Gastroesophageal sphincter (tissue), 4 donors: ENCODE results near the gene GMDS. TPM values are rescaled to one million over a fixed set of nuclear protein-coding genes. Genes with fewer than 3 reads are reported as not detected.

Experiments used
- ATAC-seq: fragments of 150-250 bp; one replicate; pipeline ENCODE4 v1.9.1; 2016; ENCODE audit warnings: mild to moderate bottlenecking, moderate library complexity
- H3K27ac ChIP-seq, 4 donors: fragments of 200-600 bp; sonication (generic) in 3 of 4; 1 replicate in 3 of 4; 2 replicates in 1 of 4; pipeline ENCODE4 v1.5.1; 2016 to 2019
- H3K27me3 ChIP-seq: fragments of 200-600 bp; sonication (generic); one replicate; pipeline ENCODE4 v1.5.1; 2019
- H3K36me3 ChIP-seq, 2 donors: fragments of 200-600 bp; sonication (generic); one replicate each; pipeline ENCODE4 v1.5.1; 2019; ENCODE audit warnings: control low read depth in 1 of 2
- H3K4me1 ChIP-seq, 3 donors: fragments of 200-600 bp; sonication (generic); 1 replicate in 2 of 3; 2 replicates in 1 of 3; pipeline ENCODE4 v1.5.1; 2016 to 2019; ENCODE audit warnings: control low read depth in 2 of 3
- H3K4me3 ChIP-seq, 2 donors: fragments of 200-600 bp; sonication (generic); one replicate each; pipeline ENCODE4 v1.5.1; 2019; ENCODE audit warnings: mild to moderate bottlenecking in 1 of 2, moderate library complexity in 1 of 2
- H3K9me3 ChIP-seq, 3 donors: fragments of 200-600 bp; sonication (generic); one replicate each; pipeline ENCODE4 v1.5.1; 2017 to 2019; ENCODE audit warnings: control low read depth in 2 of 3
- EP300 ChIP-seq: sonication (generic); formaldehyde crosslinking; IDR thresholded peaks from one replicate; pipeline ENCODE4 v1.6.1; 2017; ENCODE audit warnings: antibody characterized with exemption, mild to moderate bottlenecking
- POLR2A ChIP-seq, 2 donors: fragments of 450-650 bp; IDR thresholded peaks; one replicate each; pipeline ENCODE4 v1.6.1; 2017; ENCODE audit warnings: antibody characterized with exemption in 2 of 2, mild to moderate bottlenecking in 2 of 2, moderate library complexity in 1 of 2
- POLR2AphosphoS5 ChIP-seq: sonication (generic); formaldehyde crosslinking; IDR thresholded peaks from one replicate; pipeline ENCODE4 v1.6.1; 2017; ENCODE audit warnings: antibody characterized with exemption
- WGBS, 2 donors: methylation state at CpG; one replicate each; pipeline ENCODE4 v1.1.5; 2018; ENCODE audit warnings: low coverage in 1 of 2; 5-methylcytosine and 5-hydroxymethylcytosine counted together
- total RNA-seq, 4 donors: library from RNA; depleted of rRNA; stranded (reverse); fragments of >200 nt; gene quantifications; one replicate each; pipeline ENCODE4 v1.1.0, GENCODE V29; 2016
- TF ChIP-seq, protein P1 (sequence below), 4 experiments: fragments of 200-600 bp in 2 of 4; fragments of 450-650 bp in 2 of 4; sonication (generic) in 1 of 4; IDR thresholded peaks; one replicate each; pipeline ENCODE4 v1.5.1; 2017 to 2019; ENCODE audit warnings: antibody characterized with exemption in 4 of 4, mild to moderate bottlenecking in 2 of 4, moderate library complexity in 2 of 4

Gene GMDS
- total RNA-seq, 4 donors from 2014 or later: 5.0 to 14.7 (median 6.4) TPM

DNA sequence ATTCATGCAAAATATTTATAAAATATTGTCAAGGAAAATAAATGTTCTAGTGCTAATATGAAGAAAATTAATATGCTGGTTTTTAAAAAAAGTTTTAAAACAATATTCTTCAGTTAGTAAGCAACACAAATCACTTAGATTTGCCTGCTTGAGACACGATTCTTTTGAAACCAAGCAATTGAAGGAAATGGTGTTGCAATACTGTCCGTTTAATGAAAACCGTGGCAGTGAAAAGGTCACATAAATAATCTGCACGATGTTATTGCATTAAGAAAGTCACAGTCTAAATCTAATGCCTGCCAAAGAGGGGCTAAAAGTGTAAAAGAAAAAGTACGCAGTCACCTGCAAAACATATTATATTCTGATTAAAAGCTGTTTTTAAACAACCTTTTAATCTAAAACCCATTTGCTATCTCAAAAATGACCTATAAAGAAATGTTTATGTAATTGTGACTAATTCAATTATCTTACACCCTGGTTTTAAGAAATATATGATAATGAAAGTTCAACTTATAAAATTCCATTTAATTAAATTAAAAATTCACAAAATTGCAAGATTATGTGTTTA is 143.0 kb downstream of the GMDS start:
- no peak overlapping the region for H3K27ac ChIP-seq
- 45 to 72% methylated on average over 5 of the region's 5 CpGs for WGBS, 2 donors
- no peaks in the 10 kb centered on the region for H3K9me3 ChIP-seq

DNA sequence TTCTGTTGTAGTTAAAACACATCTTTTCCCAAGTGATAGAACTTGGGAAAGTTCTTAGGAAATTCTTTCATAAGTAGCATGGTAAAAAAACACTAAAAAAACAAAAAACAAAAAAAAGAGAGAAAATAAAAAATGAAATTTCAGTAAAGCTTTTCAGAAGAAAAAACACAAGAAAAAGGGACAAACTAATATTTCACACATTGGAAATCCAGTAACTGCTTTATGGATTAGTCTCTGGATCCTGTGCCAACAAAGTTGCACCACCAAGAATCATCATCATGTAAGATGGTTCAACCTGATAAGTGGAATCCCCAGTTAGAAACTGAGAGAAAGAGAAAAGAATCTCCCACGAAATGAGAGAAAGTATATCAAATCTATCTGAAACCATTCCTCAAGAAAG is 144.2 kb downstream of the GMDS start:
- TF ChIP-seq EP300: no peak
- Histone ChIP-seq H3K27me3 (no peaks in the 10 kb centered on the region), H3K27ac (no peak overlapping the region), H3K4me1 (no peaks in the 10 kb centered on the region), H3K9me3 (no peaks in the 10 kb centered on the region), H3K4me3 (no peak overlapping the region), H3K36me3 (no peaks in the 10 kb centered on the region)
- 61 to 100% methylated on average over 1 of the region's 1 CpG for WGBS, 2 donors
- ATAC-seq: no peak

More for the DNA sequence above, 143.0 kb downstream of the GMDS start:
- no peak for ATAC-seq
- no peaks in the 10 kb centered on the region for H3K36me3 ChIP-seq
- H3K4me3 ChIP-seq: no peak overlapping the region
- H3K4me1 ChIP-seq: no peaks in the 10 kb centered on the region
- TF ChIP-seq POLR2AphosphoS5 (no peak), EP300 (no peak), POLR2A (IDR thresholded peaks at IDR 0.05) (no peak)
- TF ChIP-seq, protein P1, sequence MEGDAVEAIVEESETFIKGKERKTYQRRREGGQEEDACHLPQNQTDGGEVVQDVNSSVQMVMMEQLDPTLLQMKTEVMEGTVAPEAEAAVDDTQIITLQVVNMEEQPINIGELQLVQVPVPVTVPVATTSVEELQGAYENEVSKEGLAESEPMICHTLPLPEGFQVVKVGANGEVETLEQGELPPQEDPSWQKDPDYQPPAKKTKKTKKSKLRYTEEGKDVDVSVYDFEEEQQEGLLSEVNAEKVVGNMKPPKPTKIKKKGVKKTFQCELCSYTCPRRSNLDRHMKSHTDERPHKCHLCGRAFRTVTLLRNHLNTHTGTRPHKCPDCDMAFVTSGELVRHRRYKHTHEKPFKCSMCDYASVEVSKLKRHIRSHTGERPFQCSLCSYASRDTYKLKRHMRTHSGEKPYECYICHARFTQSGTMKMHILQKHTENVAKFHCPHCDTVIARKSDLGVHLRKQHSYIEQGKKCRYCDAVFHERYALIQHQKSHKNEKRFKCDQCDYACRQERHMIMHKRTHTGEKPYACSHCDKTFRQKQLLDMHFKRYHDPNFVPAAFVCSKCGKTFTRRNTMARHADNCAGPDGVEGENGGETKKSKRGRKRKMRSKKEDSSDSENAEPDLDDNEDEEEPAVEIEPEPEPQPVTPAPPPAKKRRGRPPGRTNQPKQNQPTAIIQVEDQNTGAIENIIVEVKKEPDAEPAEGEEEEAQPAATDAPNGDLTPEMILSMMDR (IDR thresholded peaks at IDR 0.05): no peak
- no peaks in the 10 kb centered on the region for H3K27me3 ChIP-seq

DNA sequence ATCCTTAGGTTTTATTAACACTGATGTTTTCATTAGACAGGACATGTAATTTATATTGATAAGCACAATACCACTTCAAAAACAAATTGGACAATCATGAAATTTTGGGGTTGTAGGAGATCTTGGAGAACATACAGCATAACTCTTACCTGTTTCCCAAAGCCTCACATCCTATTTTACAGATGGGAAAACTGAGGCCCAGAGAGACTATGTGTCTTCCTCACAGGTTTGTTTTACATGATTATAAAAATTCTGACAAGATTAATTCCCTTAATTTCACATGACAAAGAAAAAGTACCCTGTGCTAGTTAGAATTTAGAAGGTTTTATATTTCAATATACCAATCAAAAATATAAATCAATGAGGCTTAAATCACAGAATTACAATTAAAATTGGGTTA is 145.5 kb downstream of the GMDS start:
- no peaks in the 10 kb centered on the region for H3K27me3 ChIP-seq
- no peak for TF ChIP-seq POLR2AphosphoS5
- no peak for TF ChIP-seq EP300
- TF ChIP-seq POLR2A (IDR thresholded peaks at IDR 0.05): no peak
- TF ChIP-seq, protein P1 (IDR thresholded peaks at IDR 0.05): no peak
- no peaks in the 10 kb centered on the region for H3K36me3 ChIP-seq
- H3K4me3 ChIP-seq: no peak overlapping the region
- H3K9me3 ChIP-seq: no peaks in the 10 kb centered on the region
- H3K27ac ChIP-seq: no peak overlapping the region
- no peaks in the 10 kb centered on the region for H3K4me1 ChIP-seq
- ATAC-seq: no peak

DNA sequence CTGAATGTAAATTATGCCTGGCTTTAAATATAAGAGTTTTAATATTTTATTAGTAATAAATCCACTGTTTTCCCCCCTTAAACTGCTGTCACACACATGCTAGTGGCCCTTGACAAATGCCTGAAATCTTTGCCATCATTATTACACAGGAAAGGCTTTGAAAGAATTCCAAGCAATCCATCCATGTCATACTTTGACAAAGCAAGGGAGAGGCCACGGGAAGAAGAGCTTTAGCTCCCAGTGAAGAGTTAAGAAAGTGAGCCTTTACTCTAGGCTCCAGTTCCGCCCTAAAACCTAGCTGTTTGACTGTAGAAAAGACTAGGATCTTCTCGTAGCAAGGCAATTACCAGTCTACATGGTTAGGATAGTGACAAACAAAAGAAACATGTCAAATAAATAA is 147.9 kb downstream of the GMDS start:
- TF ChIP-seq, protein P1 (IDR thresholded peaks at IDR 0.05): no peak
- TF ChIP-seq EP300: no peak
- TF ChIP-seq POLR2AphosphoS5: no peak
- TF ChIP-seq POLR2A (IDR thresholded peaks at IDR 0.05): no peak
- Histone ChIP-seq H3K27me3 (no peaks in the 10 kb centered on the region), H3K27ac (no peak overlapping the region), H3K4me3 (no peak overlapping the region), H3K36me3 (no peaks in the 10 kb centered on the region), H3K4me1 (no peaks in the 10 kb centered on the region), H3K9me3 (no peaks in the 10 kb centered on the region)
- ATAC-seq: no peak
- 88 to 93% methylated on average over 3 of the region's 3 CpGs for WGBS, 2 donors

DNA sequence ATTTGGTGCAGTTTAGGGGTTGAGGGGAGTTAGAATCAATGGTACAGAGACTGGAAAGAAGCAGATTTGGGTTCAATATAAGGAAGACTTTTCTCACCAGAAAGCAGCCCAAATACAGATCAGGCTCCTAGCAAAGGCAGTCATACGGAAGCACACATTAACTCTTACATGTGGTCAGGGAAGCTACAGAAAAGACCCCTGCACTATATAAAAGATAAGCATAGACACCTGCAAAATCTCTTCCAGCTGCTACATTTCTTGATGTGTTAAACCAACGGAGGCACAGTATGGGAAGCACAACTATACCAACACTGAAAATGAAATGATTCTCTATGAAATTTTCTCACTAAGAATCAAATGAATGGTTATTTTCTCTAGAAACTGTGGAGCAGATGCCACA is 150.8 kb downstream of the GMDS start:
- Histone ChIP-seq H3K4me1 (no peaks in the 10 kb centered on the region), H3K9me3 (no peaks in the 10 kb centered on the region), H3K27me3 (no peaks in the 10 kb centered on the region), H3K4me3 (no peak overlapping the region), H3K36me3 (no peaks in the 10 kb centered on the region), H3K27ac (no peak overlapping the region)
- TF ChIP-seq, protein P1 (IDR thresholded peaks at IDR 0.05): no peak
- TF ChIP-seq EP300: no peak
- no peak for TF ChIP-seq POLR2AphosphoS5
- TF ChIP-seq POLR2A (IDR thresholded peaks at IDR 0.05): no peak
- WGBS, 2 donors: 91 to 92% methylated on average over 2 of the region's 2 CpGs
- ATAC-seq: no peak
